ENCODE measurements around the gene SELENOS. TPM values are rescaled to one million over a fixed set of nuclear protein-coding genes. Genes with fewer than 3 reads are reported as not detected.

Gene SELENOS
- total and polyA plus RNA-seq, 2 donors (not counting 3 experiments of a cell fraction or from before 2014, with no cell fraction given): 70.4 to 101 TPM

GRCh38 chr15:101318147-101318819 is 41.0 kb upstream of the SELENOS start:
- no peak for DNase-seq (ENCODE audit: low read depth, low spot score)
- dilution Hi-C loops (cut with MboI; ENCODE audit: extremely low pct_ligation_motif_present, low sequenced_read_pairs): no loop called here
- Histone ChIP-seq H4K20me1 (replicated peaks; ENCODE audit: control insufficient read depth, extremely low read depth, insufficient read depth, low read length) (no peaks in the 10 kb centered on the region), H3K27me3 (ENCODE audit: control insufficient read depth in 2 of 2, insufficient read depth in 2 of 2, low read length in 2 of 2) (no peaks in the 10 kb centered on the region), H3K9me1 (replicated peaks; ENCODE audit: control insufficient read depth, extremely low read depth, insufficient read depth, low read length) (no peaks in the 10 kb centered on the region), H3K4me2 (ENCODE audit: insufficient read depth, low read length) (no peak overlapping the region), H3K9ac (replicated peaks; ENCODE audit: extremely low read depth, insufficient read depth, low read length) (no peak overlapping the region), H3K4me1 (ENCODE audit: control insufficient read depth, extremely low read depth, insufficient read depth, low read length) (no peaks in the 10 kb centered on the region), H2AFZ (ENCODE audit: low read depth, low read length) (no peak overlapping the region), H3K4me3 (replicated peaks in 1 of 3; ENCODE audit: insufficient read depth in 1 of 3, low read depth in 1 of 3, low read length in 3 of 3) (no peak overlapping the region), H3K79me2 (ENCODE audit: control insufficient read depth, insufficient read depth, low read length) (no peaks in the 10 kb centered on the region), H3K27ac (ENCODE audit: insufficient read depth, low read depth, low read length) (no peak overlapping the region), H3K36me3 (ENCODE audit: control insufficient read depth in 2 of 2, extremely low read depth in 1 of 2, insufficient read depth in 2 of 2, low read length in 2 of 2) (no peaks in the 10 kb centered on the region), H3K9me3 (replicated peaks; ENCODE audit: control insufficient read depth, insufficient read depth, low read length) (no peaks in the 10 kb centered on the region)
- ChIA-PET CTCF (interaction anchor here (3.1 kb wide), 1 partner anchor 184 kb away, joined by 28 read pairs; no protein-coding TSS in a partner anchor), POLR2A (no interaction called here)
- TF ChIP-seq FOS (IDR thresholded peaks at IDR 0.05; ENCODE audit: borderline replicate concordance, insufficient read depth, low read length) (no peak), CTCF (IDR thresholded peaks at IDR 0.05; ENCODE audit: extremely low read depth in 1 of 2, insufficient read depth in 1 of 2, low read depth in 1 of 2, low read length in 2 of 2) (no peak), EZH2 (IDR thresholded peaks at IDR 0.05; ENCODE audit: borderline replicate concordance, low read depth, low read length, severe bottlenecking) (no peak), MYC (IDR thresholded peaks at IDR 0.05; ENCODE audit: low read depth, low read length) (no peak), POLR2AphosphoS5 (IDR thresholded peaks at IDR 0.05; ENCODE audit: insufficient read depth, low read depth, low read length) (no peak), GATA2 (IDR thresholded peaks at IDR 0.05; ENCODE audit: insufficient read depth, insufficient read length, low read depth, low read length) (no peak), JUN (IDR thresholded peaks at IDR 0.05; ENCODE audit: borderline replicate concordance, insufficient read depth, insufficient read length, low read depth) (no peak), POLR2A (IDR thresholded peaks at IDR 0.05; ENCODE audit: low read depth, low read length) (no peak)
- TF ChIP-seq, protein P1, sequence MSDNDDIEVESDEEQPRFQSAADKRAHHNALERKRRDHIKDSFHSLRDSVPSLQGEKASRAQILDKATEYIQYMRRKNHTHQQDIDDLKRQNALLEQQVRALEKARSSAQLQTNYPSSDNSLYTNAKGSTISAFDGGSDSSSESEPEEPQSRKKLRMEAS (IDR thresholded peaks at IDR 0.05; ENCODE audit: insufficient read depth, insufficient read length): no peak
- BruUV-seq (replicated peaks): no TSS peak
- intact Hi-C loops (cut with micrococcal nuclease): no loop called here
- FAIRE-seq: no peak
